Measurements from ENCODE around the gene SEPTIN1.

SEPTIN1 gene

GRCh38 chr16:30377050-30377811 lies 5.1 kb downstream of the SEPTIN1 start:
- Histone ChIP-seq H3K4me1 (peaks cover 10% of the 10 kb centered on the region), H3K9me3 (no peaks in the 10 kb centered on the region), H3K36me3 (replicated peaks) (no peaks in the 10 kb centered on the region), H3K27me3 (ENCODE audit: low read depth) (no peaks in the 10 kb centered on the region), H3K4me3 (peak overlapping the region; percentile 54)
- in situ Hi-C loops (cut with MboI; ENCODE audit: low sequenced_read_pairs): loop anchor here (25.0 kb wide), 2 partner anchors 290 to 535 kb away; partner anchors contain the start of genes FBXL19, PPP4C, TBX6 and YPEL3
- DNase-seq (ENCODE audit: low spot score in 2 of 2): no peak

- Histone ChIP-seq H3K4me3 (no peak overlapping the region), H3K27me3 (ENCODE audit: low read depth) (no peaks in the 10 kb centered on the region), H3K4me1 (peaks cover 11% of the 10 kb centered on the region), H3K36me3 (replicated peaks) (no peaks in the 10 kb centered on the region), H3K9me3 (no peaks in the 10 kb centered on the region)
- in situ Hi-C loops (cut with MboI; ENCODE audit: low sequenced_read_pairs): loop anchor here (25.0 kb wide), 2 partner anchors 289 to 536 kb away; partner anchors contain the start of genes FBXL19, PPP4C, TBX6 and YPEL3
- DNase-seq (ENCODE audit: low spot score in 2 of 2): no peak
Observed at GRCh38 chr16:30376461-30376902, 5.9 kb downstream of the SEPTIN1 start.

GRCh38 chr16:30375864-30376263 lies 6.5 kb downstream of the SEPTIN1 start:
- no peaks in the 10 kb centered on the region for H3K27me3 ChIP-seq (ENCODE audit: low read depth)
- in situ Hi-C loops (cut with MboI; ENCODE audit: low sequenced_read_pairs): loop anchor here (25.0 kb wide), 2 partner anchors 289 to 536 kb away; partner anchors contain the start of genes FBXL19, PPP4C, TBX6 and YPEL3
- no peaks in the 10 kb centered on the region for H3K9me3 ChIP-seq
- H3K36me3 ChIP-seq (replicated peaks): no peaks in the 10 kb centered on the region
- peaks cover 15% of the 10 kb centered on the region for H3K4me1 ChIP-seq
- DNase-seq (ENCODE audit: low spot score in 2 of 2): no peak
- H3K4me3 ChIP-seq: no peak overlapping the region

- in situ Hi-C loops (cut with MboI; ENCODE audit: low sequenced_read_pairs): no loop called here
- peaks cover 15% of the 10 kb centered on the region for H3K4me1 ChIP-seq
Observed at GRCh38 chr16:30374538-30374937, 7.8 kb downstream of the SEPTIN1 start, which contains the start of gene MYL11. Gene MYL11 (plus strand): TSS chr16:30374802. CDS start chr16:30374858, 56 bp downstream.

GRCh38 chr16:30372725-30373124 lies 9.6 kb downstream of the SEPTIN1 start:
- no peaks in the 10 kb centered on the region for H3K9me3 ChIP-seq
- in situ Hi-C loops (cut with MboI; ENCODE audit: low sequenced_read_pairs): no loop called here
- no peaks in the 10 kb centered on the region for H3K27me3 ChIP-seq (ENCODE audit: low read depth)
- H3K4me3 ChIP-seq: no peak overlapping the region
- peaks cover 12% of the 10 kb centered on the region for H3K4me1 ChIP-seq
- DNase-seq (ENCODE audit: low spot score in 2 of 2): no peak
- no peaks in the 10 kb centered on the region for H3K36me3 ChIP-seq (replicated peaks)

More at GRCh38 chr16:30374538-30374937, 7.8 kb downstream of the SEPTIN1 start, which contains the start of gene MYL11:
- Histone ChIP-seq H3K36me3 (replicated peaks) (no peaks in the 10 kb centered on the region), H3K27me3 (ENCODE audit: low read depth) (no peaks in the 10 kb centered on the region), H3K4me3 (no peak within 1 kb of the TSS), H3K9me3 (no peaks in the 10 kb centered on the region)
- no peak for DNase-seq (ENCODE audit: low spot score in 2 of 2)

GRCh38 chr16:30372038-30372712 lies 10.2 kb downstream of the SEPTIN1 start:
- Histone ChIP-seq H3K36me3 (replicated peaks) (no peaks in the 10 kb centered on the region; the same call in 1 of the 2 replicates), H3K4me3 (no peak overlapping the region), H3K27me3 (ENCODE audit: low read depth) (no peaks in the 10 kb centered on the region), H3K9me3 (no peaks in the 10 kb centered on the region), H3K4me1 (peaks cover 12% of the 10 kb centered on the region)
- DNase-seq (ENCODE audit: low spot score in 2 of 2): no peak
- in situ Hi-C loops (cut with MboI; ENCODE audit: low sequenced_read_pairs): no loop called here

GRCh38 chr16:30371248-30371816 lies 11.0 kb downstream of the SEPTIN1 start:
- no peak for DNase-seq (ENCODE audit: low spot score in 2 of 2)
- in situ Hi-C loops (cut with MboI; ENCODE audit: low sequenced_read_pairs): no loop called here
- peaks cover 10% of the 10 kb centered on the region for H3K4me1 ChIP-seq

GRCh38 chr16:30370456-30371247 lies 11.7 kb downstream of the SEPTIN1 start, which contains the start of gene TBC1D10B:
Gene TBC1D10B (minus strand): TSS chr16:30370494. CDS start chr16:30370183, 311 bp downstream.
- Histone ChIP-seq H3K4me1 (peaks cover 10% of the 10 kb centered on the region), H3K4me3 (peak within 1 kb of the TSS; percentile 68), H3K27me3 (ENCODE audit: low read depth) (no peaks in the 10 kb centered on the region), H3K36me3 (replicated peaks) (peaks cover 5% of the 10 kb centered on the region), H3K9me3 (no peaks in the 10 kb centered on the region)
- DNase-seq (ENCODE audit: low spot score in 2 of 2): peak; percentile 99 to 100
- in situ Hi-C loops (cut with MboI; ENCODE audit: low sequenced_read_pairs): no loop called here

More at GRCh38 chr16:30371248-30371816, 11.0 kb downstream of the SEPTIN1 start:
- H3K36me3 ChIP-seq (replicated peaks): no peaks in the 10 kb centered on the region; the same call in none of the 2 replicates
- no peaks in the 10 kb centered on the region for H3K9me3 ChIP-seq
- H3K4me3 ChIP-seq: peak overlapping the region; percentile 21
- H3K27me3 ChIP-seq (ENCODE audit: low read depth): no peaks in the 10 kb centered on the region

- Histone ChIP-seq H3K4me3 (peak overlapping the region; percentile 68), H3K9me3 (no peaks in the 10 kb centered on the region), H3K36me3 (replicated peaks) (peaks cover 11% of the 10 kb centered on the region), H3K4me1 (peaks cover 10% of the 10 kb centered on the region), H3K27me3 (ENCODE audit: low read depth) (no peaks in the 10 kb centered on the region)
- in situ Hi-C loops (cut with MboI; ENCODE audit: low sequenced_read_pairs): no loop called here
- no peak for DNase-seq (ENCODE audit: low spot score in 2 of 2)
Observed at GRCh38 chr16:30369938-30370455, 12.4 kb downstream of the SEPTIN1 start.

GRCh38 chr16:30369091-30369937 lies 13.0 kb downstream of the SEPTIN1 start:
- Histone ChIP-seq H3K9me3 (no peaks in the 10 kb centered on the region), H3K27me3 (ENCODE audit: low read depth) (no peaks in the 10 kb centered on the region), H3K36me3 (replicated peaks) (peaks cover 16% of the 10 kb centered on the region), H3K4me1 (peaks cover 10% of the 10 kb centered on the region), H3K4me3 (peak overlapping the region; percentile 68)
- DNase-seq (ENCODE audit: low spot score in 2 of 2): peak in 1 of 2 experiments; percentile 34
- in situ Hi-C loops (cut with MboI; ENCODE audit: low sequenced_read_pairs): no loop called here

GRCh38 chr16:30368792-30369090 lies 13.6 kb downstream of the SEPTIN1 start:
- Histone ChIP-seq H3K36me3 (replicated peaks) (peaks cover 19% of the 10 kb centered on the region), H3K27me3 (ENCODE audit: low read depth) (no peaks in the 10 kb centered on the region), H3K9me3 (no peaks in the 10 kb centered on the region), H3K4me3 (peak overlapping the region; percentile 68), H3K4me1 (peaks cover 10% of the 10 kb centered on the region)
- in situ Hi-C loops (cut with MboI; ENCODE audit: low sequenced_read_pairs): no loop called here
- DNase-seq (ENCODE audit: low spot score in 2 of 2): no peak

- H3K4me3 ChIP-seq: peak overlapping the region; percentile 68
- in situ Hi-C loops (cut with MboI; ENCODE audit: low sequenced_read_pairs): no loop called here
- DNase-seq (ENCODE audit: low spot score in 2 of 2): no peak
Observed at GRCh38 chr16:30368122-30368791, 14.1 kb downstream of the SEPTIN1 start.

More at GRCh38 chr16:30368122-30368791, 14.1 kb downstream of the SEPTIN1 start:
- no peaks in the 10 kb centered on the region for H3K27me3 ChIP-seq (ENCODE audit: low read depth)
- peaks cover 19% of the 10 kb centered on the region for H3K36me3 ChIP-seq (replicated peaks)
- no peaks in the 10 kb centered on the region for H3K9me3 ChIP-seq
- H3K4me1 ChIP-seq: peaks cover 10% of the 10 kb centered on the region
